HFFc6 (cell line): ENCODE results near the gene COPS9. TPM values are rescaled to one million over a fixed set of nuclear protein-coding genes. Genes with fewer than 3 reads are reported as not detected.

Source experiments
- DNase-seq: peaks from one replicate; pipeline ENCODE4 v3.0.0-alpha.2; 2018
- H3K27ac Mint-ChIP-seq: 2 replicates; pipeline ENCODE4 v1.8.0; 2020; ENCODE audit warnings: mild to moderate bottlenecking, mixed read lengths
- H3K27me3 Mint-ChIP-seq: 2 replicates; pipeline ENCODE4 v1.8.0; 2021; ENCODE audit warnings: mild to moderate bottlenecking, moderate library complexity, mixed read lengths; ENCODE audit not compliant: insufficient read depth
- H3K36me3 Mint-ChIP-seq: 2 replicates; pipeline ENCODE4 v1.8.0; 2021; ENCODE audit warnings: low read depth, mixed read lengths
- H3K4me1 Mint-ChIP-seq: 2 replicates; pipeline ENCODE4 v1.8.0; 2020; ENCODE audit warnings: low read depth, mixed read lengths
- H3K4me3 Mint-ChIP-seq: 2 replicates; pipeline ENCODE4 v1.8.0; 2020; ENCODE audit warnings: mild to moderate bottlenecking, moderate library complexity, mixed read lengths
- H3K9me3 Mint-ChIP-seq: 2 replicates; pipeline ENCODE4 v1.8.0; 2020; ENCODE audit warnings: mild to moderate bottlenecking, mixed read lengths
- total RNA-seq, 6 experiments: library from RNA; stranded (reverse); fragmentation: NEBNext Ultra II Directional; extraction: Animal tissue kit (Norgen Biotek cat#: 25700); gene quantifications; 2 replicates in 1 of 6; 3 replicates in 5 of 6; pipeline ENCODE4 v1.2.3, GENCODE V29; 2021
- TF ChIP-seq, protein P1 (sequence below): fragments of 200-600 bp; sonication (generic); IDR thresholded peaks from 2 replicates; pipeline ENCODE4 v1.5.0; 2021; ENCODE audit warnings: antibody characterized with exemption, mild to moderate bottlenecking

The COPS9 gene
- total RNA-seq, 6 experiments from 2014 or later: 147 to 239 (median 211) TPM

DNA sequence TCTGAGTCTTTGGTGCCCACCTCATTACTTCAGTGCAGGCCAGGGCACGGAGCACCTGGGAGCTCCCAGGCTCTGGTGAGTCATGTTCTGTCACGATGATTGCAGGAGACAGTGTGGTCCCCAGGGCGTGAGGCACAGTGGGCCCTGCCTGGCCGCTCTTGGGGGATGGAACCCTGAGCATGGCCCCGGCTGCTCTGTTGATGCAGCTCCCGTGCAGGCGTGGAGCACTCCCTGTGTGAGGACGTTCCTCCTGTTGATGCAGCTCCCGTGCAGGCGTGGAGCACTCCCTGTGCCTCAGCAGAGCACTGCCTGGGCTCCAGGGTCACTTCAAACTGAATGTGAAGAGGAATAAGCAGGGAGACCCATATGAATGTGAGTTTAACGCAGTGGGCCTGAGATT lies 30.1 kb downstream of the COPS9 start:
- Mint-ChIP-seq H3K4me1 (no peaks in the 10 kb centered on the region), H3K27me3 (peaks cover 34% of the 10 kb centered on the region), H3K36me3 (no peaks in the 10 kb centered on the region), H3K9me3 (no peaks in the 10 kb centered on the region), H3K27ac (no peak overlapping the region), H3K4me3 (no peak overlapping the region)
- no peak for DNase-seq
- TF ChIP-seq, protein P1, sequence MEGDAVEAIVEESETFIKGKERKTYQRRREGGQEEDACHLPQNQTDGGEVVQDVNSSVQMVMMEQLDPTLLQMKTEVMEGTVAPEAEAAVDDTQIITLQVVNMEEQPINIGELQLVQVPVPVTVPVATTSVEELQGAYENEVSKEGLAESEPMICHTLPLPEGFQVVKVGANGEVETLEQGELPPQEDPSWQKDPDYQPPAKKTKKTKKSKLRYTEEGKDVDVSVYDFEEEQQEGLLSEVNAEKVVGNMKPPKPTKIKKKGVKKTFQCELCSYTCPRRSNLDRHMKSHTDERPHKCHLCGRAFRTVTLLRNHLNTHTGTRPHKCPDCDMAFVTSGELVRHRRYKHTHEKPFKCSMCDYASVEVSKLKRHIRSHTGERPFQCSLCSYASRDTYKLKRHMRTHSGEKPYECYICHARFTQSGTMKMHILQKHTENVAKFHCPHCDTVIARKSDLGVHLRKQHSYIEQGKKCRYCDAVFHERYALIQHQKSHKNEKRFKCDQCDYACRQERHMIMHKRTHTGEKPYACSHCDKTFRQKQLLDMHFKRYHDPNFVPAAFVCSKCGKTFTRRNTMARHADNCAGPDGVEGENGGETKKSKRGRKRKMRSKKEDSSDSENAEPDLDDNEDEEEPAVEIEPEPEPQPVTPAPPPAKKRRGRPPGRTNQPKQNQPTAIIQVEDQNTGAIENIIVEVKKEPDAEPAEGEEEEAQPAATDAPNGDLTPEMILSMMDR: no peak

DNA sequence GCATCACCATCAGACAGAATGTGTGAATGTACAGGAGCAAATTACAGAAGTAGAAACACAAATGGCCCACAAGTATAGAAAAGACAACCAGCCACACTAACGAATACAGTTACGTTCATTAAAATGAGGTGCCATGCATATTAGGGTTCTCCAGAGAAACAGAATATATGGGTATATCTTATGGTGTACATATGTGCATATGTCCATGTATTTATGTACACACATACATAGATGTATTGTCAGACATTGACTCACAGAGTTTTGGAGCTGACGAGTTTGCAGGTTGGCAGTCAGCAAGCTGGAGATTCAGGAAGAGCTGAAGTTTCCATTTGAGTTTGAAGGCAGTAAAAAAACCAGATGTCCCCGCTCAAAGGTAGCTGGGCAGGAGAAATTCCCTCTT lies 33.0 kb downstream of the COPS9 start:
- H3K27me3 Mint-ChIP-seq: peaks cover 28% of the 10 kb centered on the region
- H3K4me1 Mint-ChIP-seq: no peaks in the 10 kb centered on the region
- H3K9me3 Mint-ChIP-seq: 0 out of 2 replicates have a peak, but pooled peaks cover 5% of the 10 kb centered on the region
- no peak overlapping the region for H3K4me3 Mint-ChIP-seq
- TF ChIP-seq, protein P1: no peak
- no peak for DNase-seq
- H3K36me3 Mint-ChIP-seq: 0 out of 2 replicates have a peak, but pooled peaks cover 5% of the 10 kb centered on the region
- no peak overlapping the region for H3K27ac Mint-ChIP-seq

DNA sequence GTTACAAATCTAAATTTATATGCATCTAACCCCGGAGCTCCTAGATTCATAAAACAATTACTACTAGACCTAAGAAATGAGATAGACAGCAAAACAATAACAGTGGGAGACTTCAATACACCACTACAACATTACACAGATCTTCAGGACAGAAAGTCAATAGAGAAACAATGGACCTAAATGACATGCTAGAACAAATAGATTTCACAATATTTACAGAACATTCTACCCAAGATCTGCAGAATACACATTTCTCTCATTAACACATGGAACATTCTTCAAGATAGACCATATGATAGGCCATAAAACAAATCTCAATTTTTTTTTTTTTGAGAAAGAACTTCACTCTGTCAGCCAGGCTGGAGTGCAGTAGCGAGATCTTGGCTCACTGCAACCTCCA lies 37.8 kb downstream of the COPS9 start:
- Mint-ChIP-seq H3K27me3 (peaks cover 46% of the 10 kb centered on the region), H3K4me3 (no peak overlapping the region), H3K36me3 (peaks cover 5% of the 10 kb centered on the region; the same call in 1 of the 2 replicates), H3K4me1 (no peaks in the 10 kb centered on the region), H3K27ac (no peak overlapping the region), H3K9me3 (peaks cover 12% of the 10 kb centered on the region; the same call in 1 of the 2 replicates)
- no peak for DNase-seq
- TF ChIP-seq, protein P1: no peak

DNA sequence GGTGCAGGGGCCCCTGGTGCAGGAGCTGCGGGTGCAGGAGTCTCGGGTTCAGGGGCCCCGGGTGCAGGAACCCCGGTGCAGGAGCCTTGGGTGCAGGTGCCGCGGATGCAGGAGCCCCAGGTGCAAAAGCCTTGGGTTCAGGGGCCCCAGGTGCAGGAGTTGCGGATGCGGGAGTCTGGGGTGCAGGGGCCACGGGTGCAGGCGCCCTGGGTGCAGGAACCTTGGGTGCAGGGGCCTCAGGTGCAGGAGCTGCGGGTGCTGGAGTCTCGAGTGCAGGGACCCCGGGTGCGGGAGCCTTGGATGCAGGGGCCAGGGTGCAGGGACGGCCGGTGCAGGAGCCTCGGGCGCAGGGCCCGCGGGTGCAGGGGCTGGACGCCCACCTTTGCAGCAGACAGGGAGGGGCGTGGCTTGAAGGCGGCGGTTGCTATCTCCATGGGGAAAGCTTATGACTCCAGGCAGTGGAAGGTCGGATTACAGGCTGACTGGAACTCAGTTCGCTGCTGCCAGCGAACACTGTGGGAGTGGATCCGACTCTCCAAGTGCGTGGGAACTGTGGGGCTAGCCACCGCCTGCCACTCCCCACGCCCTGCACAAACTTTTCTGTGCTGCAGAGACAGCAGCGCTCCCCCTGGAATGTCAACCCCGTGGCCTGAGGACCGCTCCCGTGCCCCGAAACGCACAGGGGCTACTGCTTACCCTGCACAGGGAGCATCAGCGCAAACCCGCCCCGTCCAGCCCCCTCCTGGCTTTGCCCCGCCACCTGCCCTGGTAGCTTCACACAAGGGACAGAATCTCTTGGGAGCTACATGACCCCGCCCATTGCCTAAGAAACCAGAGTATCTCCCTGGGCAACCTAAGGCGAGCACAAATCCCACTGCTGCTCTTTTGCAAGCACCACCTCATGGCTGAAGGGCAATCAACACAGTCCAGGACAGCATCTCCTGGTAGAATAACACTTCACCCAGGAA lies 40.3 kb downstream of the COPS9 start:
- DNase-seq: no peak
- Mint-ChIP-seq H3K4me3 (no peak overlapping the region), H3K9me3 (peaks cover 20% of the 10 kb centered on the region; the same call in 1 of the 2 replicates), H3K4me1 (no peaks in the 10 kb centered on the region), H3K27ac (no peak overlapping the region), H3K27me3 (peaks cover 43% of the 10 kb centered on the region), H3K36me3 (peaks cover 5% of the 10 kb centered on the region; the same call in 1 of the 2 replicates)
- TF ChIP-seq, protein P1: no peak

DNA sequence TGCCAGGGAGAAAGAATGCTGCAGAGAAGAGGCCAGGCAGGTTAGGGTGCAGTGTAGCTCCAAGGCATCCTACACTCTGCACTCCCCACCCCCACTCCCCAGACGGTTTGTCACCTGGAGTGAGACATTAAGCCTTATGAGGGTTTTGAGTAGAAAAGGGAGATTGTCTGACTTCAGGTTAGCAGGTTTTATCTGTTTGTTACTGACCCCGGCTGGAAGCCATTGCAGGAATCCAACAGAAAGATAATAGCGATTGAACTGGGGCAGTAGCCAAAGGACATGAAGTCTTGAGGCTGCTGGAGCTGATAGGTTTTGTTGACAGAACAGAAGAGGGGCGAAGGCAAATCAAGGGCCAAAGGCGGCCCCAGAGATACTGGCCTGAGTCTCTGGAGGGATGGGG lies 46.8 kb downstream of the COPS9 start:
- no peak for DNase-seq
- H3K36me3 Mint-ChIP-seq: peaks cover 8% of the 10 kb centered on the region
- H3K4me1 Mint-ChIP-seq: no peaks in the 10 kb centered on the region
- no peak overlapping the region for H3K27ac Mint-ChIP-seq
- peaks cover 23% of the 10 kb centered on the region for H3K27me3 Mint-ChIP-seq
- H3K9me3 Mint-ChIP-seq: peaks cover 27% of the 10 kb centered on the region
- TF ChIP-seq, protein P1: no peak
- no peak overlapping the region for H3K4me3 Mint-ChIP-seq
